ENCODE data around the gene CLMN. TPM values are rescaled to one million over a fixed set of nuclear protein-coding genes. Genes with fewer than 3 reads are reported as not detected.

The CLMN gene
- total and polyA plus RNA-seq, 10 of the 15 experiments (the other 5 are each of a cell fraction or from before 2014, with no cell fraction given): 7.8 to 49.3 (median 18.5) TPM

DNA sequence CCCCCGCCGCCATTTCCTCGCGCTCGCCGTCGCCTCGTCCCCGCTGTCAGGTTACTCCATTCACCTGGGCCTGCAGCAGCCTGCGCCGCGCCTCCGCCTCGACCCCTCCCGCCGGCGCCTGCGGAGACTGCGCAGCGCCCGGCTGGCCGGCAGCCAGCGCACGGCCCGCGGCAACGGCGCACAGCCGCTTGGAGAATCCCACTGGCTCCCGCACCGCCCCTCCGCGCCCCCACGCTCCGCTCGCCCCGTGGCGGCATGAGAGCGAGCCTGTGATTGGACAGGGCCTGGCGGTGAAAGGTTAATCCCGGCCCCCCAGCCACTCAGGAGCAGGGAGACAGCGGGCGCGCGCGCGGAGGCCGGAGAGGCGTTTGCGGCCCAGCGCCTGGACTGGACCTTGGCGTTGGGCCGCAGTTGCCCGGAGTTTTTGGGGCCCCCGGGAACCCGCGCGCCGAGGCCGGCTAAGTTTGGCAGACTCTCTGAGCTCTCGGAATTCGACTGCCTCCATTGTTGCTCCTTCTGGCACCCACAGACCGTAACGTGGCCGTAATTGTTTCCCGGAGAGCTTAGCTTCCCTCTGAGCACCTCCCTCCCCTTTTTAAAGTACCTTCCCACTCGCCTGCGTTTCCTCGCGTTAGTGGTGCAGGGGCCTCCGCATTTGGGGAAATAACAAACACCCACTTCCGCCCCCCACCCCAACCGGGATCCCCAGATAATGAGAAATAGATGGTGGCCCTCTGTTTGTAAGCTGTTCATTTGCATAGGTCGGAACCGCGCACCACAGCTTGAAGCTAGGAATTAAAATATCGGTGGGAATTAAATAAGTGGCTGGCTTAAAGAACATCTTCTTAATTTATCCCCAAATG is 162.2 kb downstream of the CLMN start, which contains the start of gene DICER1 (continued):
- TF ChIP-seq, protein P1, sequence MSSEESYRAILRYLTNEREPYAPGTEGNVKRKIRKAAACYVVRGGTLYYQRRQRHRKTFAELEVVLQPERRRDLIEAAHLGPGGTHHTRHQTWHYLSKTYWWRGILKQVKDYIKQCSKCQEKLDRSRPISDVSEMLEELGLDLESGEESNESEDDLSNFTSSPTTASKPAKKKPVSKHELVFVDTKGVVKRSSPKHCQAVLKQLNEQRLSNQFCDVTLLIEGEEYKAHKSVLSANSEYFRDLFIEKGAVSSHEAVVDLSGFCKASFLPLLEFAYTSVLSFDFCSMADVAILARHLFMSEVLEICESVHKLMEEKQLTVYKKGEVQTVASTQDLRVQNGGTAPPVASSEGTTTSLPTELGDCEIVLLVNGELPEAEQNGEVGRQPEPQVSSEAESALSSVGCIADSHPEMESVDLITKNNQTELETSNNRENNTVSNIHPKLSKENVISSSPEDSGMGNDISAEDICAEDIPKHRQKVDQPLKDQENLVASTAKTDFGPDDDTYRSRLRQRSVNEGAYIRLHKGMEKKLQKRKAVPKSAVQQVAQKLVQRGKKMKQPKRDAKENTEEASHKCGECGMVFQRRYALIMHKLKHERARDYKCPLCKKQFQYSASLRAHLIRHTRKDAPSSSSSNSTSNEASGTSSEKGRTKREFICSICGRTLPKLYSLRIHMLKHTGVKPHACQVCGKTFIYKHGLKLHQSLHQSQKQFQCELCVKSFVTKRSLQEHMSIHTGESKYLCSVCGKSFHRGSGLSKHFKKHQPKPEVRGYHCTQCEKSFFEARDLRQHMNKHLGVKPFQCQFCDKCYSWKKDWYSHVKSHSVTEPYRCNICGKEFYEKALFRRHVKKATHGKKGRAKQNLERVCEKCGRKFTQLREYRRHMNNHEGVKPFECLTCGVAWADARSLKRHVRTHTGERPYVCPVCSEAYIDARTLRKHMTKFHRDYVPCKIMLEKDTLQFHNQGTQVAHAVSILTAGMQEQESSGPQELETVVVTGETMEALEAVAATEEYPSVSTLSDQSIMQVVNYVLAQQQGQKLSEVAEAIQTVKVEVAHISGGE (CRISPR knock-in tag; IDR thresholded peaks at IDR 0.05): no peak
- TF ChIP-seq TARDBP (IDR thresholded peaks at IDR 0.05; ENCODE audit: borderline replicate concordance) (no peak), CBFB (IDR thresholded peaks at IDR 0.05; ENCODE audit: low read depth) (peak; percentile 60; the same call in 1 of the 2 replicates), POLR2AphosphoS5 (IDR thresholded peaks at IDR 0.05; ENCODE audit: low read length) (peak; percentile 79), NFYB (IDR thresholded peaks at IDR 0.05; ENCODE audit: insufficient read depth, low read depth, low read length) (peak; percentile 85; the same call in 1 of the 2 replicates), KDM1A (IDR thresholded peaks at IDR 0.05; ENCODE audit: borderline replicate concordance) (no peak), SMARCA5 (IDR thresholded peaks at IDR 0.05) (no peak), PML (IDR thresholded peaks at IDR 0.05; ENCODE audit: low read length) (0 out of 2 replicates have a peak, but pooled peaks have one; percentile 67), STAT3 (IDR thresholded peaks at IDR 0.05; ENCODE audit: low read depth, low read length) (no peak), IKZF1 (conservative IDR thresholded peaks at IDR 0.05) (peak; percentile 95)
- TF ChIP-seq, protein P2, sequence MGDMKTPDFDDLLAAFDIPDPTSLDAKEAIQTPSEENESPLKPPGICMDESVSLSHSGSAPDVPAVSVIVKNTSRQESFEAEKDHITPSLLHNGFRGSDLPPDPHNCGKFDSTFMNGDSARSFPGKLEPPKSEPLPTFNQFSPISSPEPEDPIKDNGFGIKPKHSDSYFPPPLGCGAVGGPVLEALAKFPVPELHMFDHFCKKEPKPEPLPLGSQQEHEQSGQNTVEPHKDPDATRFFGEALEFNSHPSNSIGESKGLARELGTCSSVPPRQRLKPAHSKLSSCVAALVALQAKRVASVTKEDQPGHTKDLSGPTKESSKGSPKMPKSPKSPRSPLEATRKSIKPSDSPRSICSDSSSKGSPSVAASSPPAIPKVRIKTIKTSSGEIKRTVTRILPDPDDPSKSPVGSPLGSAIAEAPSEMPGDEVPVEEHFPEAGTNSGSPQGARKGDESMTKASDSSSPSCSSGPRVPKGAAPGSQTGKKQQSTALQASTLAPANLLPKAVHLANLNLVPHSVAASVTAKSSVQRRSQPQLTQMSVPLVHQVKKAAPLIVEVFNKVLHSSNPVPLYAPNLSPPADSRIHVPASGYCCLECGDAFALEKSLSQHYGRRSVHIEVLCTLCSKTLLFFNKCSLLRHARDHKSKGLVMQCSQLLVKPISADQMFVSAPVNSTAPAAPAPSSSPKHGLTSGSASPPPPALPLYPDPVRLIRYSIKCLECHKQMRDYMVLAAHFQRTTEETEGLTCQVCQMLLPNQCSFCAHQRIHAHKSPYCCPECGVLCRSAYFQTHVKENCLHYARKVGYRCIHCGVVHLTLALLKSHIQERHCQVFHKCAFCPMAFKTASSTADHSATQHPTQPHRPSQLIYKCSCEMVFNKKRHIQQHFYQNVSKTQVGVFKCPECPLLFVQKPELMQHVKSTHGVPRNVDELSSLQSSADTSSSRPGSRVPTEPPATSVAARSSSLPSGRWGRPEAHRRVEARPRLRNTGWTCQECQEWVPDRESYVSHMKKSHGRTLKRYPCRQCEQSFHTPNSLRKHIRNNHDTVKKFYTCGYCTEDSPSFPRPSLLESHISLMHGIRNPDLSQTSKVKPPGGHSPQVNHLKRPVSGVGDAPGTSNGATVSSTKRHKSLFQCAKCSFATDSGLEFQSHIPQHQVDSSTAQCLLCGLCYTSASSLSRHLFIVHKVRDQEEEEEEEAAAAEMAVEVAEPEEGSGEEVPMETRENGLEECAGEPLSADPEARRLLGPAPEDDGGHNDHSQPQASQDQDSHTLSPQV (IDR thresholded peaks at IDR 0.05): peak; percentile 49; the same call in 1 of the 2 replicates
- TF ChIP-seq, protein P3, sequence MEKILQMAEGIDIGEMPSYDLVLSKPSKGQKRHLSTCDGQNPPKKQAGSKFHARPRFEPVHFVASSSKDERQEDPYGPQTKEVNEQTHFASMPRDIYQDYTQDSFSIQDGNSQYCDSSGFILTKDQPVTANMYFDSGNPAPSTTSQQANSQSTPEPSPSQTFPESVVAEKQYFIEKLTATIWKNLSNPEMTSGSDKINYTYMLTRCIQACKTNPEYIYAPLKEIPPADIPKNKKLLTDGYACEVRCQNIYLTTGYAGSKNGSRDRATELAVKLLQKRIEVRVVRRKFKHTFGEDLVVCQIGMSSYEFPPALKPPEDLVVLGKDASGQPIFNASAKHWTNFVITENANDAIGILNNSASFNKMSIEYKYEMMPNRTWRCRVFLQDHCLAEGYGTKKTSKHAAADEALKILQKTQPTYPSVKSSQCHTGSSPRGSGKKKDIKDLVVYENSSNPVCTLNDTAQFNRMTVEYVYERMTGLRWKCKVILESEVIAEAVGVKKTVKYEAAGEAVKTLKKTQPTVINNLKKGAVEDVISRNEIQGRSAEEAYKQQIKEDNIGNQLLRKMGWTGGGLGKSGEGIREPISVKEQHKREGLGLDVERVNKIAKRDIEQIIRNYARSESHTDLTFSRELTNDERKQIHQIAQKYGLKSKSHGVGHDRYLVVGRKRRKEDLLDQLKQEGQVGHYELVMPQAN (conservative IDR thresholded peaks at IDR 0.05): peak; percentile 19; the same call in 1 of the 2 replicates
- TF ChIP-seq, protein P4, sequence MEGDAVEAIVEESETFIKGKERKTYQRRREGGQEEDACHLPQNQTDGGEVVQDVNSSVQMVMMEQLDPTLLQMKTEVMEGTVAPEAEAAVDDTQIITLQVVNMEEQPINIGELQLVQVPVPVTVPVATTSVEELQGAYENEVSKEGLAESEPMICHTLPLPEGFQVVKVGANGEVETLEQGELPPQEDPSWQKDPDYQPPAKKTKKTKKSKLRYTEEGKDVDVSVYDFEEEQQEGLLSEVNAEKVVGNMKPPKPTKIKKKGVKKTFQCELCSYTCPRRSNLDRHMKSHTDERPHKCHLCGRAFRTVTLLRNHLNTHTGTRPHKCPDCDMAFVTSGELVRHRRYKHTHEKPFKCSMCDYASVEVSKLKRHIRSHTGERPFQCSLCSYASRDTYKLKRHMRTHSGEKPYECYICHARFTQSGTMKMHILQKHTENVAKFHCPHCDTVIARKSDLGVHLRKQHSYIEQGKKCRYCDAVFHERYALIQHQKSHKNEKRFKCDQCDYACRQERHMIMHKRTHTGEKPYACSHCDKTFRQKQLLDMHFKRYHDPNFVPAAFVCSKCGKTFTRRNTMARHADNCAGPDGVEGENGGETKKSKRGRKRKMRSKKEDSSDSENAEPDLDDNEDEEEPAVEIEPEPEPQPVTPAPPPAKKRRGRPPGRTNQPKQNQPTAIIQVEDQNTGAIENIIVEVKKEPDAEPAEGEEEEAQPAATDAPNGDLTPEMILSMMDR (IDR thresholded peaks at IDR 0.05 in 2 of 3, conservative IDR thresholded peaks at IDR 0.05 in 1 of 3; ENCODE audit: control insufficient read depth in 2 of 3, extremely low read depth in 1 of 3, insufficient read depth in 1 of 3, low read depth in 3 of 3, low read length in 3 of 3): no peak
- TF ChIP-seq, protein P5, sequence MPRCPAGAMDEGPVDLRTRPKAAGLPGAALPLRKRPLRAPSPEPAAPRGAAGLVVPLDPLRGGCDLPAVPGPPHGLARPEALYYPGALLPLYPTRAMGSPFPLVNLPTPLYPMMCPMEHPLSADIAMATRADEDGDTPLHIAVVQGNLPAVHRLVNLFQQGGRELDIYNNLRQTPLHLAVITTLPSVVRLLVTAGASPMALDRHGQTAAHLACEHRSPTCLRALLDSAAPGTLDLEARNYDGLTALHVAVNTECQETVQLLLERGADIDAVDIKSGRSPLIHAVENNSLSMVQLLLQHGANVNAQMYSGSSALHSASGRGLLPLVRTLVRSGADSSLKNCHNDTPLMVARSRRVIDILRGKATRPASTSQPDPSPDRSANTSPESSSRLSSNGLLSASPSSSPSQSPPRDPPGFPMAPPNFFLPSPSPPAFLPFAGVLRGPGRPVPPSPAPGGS (IDR thresholded peaks at IDR 0.05; ENCODE audit: borderline replicate concordance, insufficient read depth, low read depth, low read length, poor library complexity, severe bottlenecking): no peak

Data from GM12878 (cell line).